GM10847 (cell line): ENCODE measurements around the gene DAB1.

Source experiments
- POLR2A ChIP-seq: IDR thresholded peaks from 2 replicates; pipeline ENCODE4 v1.6.1; 2011; ENCODE audit not compliant: insufficient read length; ENCODE audit errors: extremely low read depth

DAB1 gene

DNA sequence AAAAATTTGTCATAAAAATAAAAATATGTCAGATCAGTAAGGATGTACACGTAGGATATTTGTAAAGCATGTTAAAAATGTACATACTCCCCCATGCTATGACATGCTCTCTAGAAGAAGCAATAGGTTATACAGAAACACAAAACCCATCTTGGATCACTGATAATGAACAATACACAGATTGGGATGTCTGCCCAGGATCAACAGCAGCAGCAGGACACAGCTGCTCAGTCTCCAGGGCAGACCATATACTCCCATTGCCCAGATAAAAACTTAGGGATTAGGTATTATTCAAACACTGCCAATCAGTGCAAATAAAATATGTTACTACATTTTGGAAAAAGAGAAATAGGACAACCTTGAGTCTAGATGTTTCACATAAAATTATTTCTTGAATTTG is 39.0 kb downstream of the DAB1 start:
- TF ChIP-seq POLR2A = no peak

DNA sequence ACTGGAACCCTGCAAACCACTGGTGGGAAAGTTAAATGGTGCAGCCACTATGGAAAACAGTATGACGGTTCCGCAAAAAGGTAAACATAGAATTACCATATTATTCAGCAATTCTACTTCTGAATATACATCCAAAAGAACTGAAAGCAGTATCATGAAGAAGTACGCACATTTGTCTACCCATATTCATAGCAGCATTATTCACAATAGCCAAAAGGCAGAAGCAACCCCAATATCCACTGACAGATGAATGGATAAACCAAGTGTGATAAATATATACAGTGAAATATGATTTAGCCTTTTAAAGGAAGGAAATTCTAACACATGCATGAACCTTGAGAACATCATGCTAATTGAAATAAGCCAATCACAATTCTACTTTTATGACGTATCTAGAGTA is 39.6 kb downstream of the DAB1 start:
- no peak for TF ChIP-seq POLR2A

DNA sequence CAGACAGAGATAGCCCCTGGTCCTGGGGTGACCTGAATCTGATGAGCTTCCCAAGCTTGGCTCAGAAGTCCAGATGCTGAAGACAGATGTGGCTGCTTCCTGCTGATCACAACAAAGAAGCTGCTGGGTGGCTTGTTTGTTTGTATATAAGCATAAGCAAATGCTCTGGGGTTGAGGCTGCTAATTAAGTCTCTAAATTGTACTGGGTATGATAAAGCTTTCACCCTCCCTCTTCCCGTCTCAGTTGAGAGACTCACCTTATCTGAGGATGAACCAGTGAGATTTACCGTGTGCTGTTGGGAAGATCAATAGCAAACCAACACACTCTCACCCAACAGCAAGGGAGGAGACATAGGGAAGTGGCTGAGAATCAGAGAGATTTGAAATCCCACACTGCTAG is 42.0 kb downstream of the DAB1 start:
- TF ChIP-seq POLR2A = no peak

DNA sequence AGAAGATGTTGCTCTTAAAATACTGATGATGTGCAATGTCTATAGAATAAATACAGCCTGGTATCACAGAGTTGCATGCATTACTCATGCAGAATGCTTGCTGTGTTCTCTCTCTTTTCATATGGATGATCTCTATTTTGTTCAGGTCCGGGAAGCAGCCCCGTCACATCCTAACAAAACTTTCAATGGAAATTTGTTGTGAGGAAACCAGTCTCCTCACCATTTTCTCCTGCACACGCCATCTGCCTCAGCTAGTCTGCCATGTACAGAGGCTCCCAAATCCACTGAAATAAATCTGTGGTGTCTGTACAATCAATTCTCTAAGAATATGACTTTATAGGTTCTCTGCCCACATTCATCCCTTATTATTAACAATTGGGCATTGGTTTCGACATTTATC is 42.4 kb downstream of the DAB1 start:
- no peak for TF ChIP-seq POLR2A

DNA sequence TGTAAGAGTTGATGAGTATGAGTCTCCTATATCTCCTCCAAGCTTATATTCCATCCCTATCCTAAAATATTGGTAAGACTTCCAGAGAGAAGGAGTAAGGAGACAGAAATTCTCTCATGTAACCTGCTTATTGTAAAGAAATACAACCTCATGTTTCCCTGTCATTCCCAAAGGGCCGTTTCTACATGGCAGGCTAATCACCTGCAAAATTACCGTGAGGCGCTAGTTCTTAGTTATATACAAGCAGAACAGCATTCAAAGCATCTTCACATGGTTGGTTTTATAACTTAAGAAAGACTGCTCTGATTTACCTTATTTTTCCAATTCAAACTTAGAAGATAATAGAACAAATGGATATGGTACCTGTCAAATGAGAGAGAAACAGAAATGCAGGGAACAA is 42.9 kb downstream of the DAB1 start:
- no peak for TF ChIP-seq POLR2A

DNA sequence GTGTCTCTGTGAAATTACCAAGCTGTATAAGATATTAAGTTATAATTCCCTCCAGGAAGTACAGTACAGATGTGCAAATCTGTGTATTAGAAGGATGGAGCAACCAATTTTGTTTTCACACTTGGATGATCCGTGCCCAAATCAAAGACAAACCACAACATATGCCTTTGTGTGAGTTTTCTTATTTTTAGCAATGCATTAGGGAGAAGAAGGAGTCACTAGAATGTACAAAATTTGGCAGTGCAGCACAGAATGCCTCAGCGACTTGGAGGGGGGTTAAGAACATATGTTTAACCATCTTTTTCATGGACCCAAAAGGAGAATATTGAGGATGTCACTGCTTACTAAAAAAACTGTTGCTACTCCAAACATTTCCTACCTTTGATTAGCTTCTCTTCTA is 45.3 kb downstream of the DAB1 start:
- no peak for TF ChIP-seq POLR2A

DNA sequence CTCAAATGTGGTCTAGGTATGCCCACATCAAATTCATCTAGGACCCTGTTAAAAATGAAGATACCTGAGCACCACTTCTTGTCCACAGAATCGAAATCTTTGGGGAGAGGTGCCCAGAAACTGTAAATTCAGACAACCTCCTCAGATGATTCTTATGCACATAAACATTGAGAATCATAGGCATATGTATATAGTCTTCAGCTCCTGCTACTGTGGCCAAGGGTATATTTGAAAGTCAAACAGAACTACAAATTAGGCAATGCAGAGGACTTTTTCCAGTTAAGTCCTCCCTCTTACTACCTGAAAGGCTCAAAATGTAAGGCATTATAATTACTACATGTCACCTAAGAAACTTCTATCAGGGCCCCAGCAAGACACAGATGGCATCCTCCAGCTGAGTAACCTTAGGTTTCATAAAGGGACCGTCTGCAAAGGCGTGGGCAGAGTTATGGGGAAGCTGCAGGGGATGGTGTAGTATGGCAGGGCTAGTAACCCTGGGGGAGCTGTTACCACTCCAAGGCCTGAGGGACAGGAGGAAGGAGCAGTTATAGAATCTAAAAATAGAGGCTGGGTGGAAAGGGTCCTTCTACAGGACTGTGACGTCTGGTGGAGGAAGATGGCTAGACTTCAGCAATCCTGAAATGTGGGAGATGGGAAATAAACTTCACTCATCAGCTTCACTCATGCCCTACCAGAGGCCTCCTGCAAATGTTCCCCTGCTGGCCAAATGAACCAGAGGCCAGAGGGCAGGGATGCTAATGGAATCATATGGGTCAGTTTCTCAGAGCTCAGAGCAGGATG is 46.3 kb downstream of the DAB1 start:
- TF ChIP-seq POLR2A = no peak

DNA sequence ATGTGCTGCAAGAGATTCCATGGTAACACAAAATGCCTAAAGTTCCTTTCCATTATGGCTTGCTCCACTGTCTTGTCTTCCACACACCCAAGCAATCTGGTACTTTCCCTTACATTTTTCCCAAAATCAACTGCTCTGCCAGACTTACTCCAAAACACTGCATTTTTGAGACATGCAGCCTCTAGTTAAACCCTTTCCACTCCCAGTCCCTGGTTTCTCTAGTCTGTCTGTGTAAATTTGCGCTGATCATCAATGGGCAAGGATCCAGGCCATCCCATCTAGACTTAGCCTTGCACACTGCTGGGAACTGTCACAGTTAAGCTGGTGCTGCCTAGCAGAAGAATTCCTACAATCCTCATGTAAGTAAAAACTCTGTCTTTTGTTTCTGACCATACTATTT is 47.8 kb downstream of the DAB1 start:
- TF ChIP-seq POLR2A = no peak

DNA sequence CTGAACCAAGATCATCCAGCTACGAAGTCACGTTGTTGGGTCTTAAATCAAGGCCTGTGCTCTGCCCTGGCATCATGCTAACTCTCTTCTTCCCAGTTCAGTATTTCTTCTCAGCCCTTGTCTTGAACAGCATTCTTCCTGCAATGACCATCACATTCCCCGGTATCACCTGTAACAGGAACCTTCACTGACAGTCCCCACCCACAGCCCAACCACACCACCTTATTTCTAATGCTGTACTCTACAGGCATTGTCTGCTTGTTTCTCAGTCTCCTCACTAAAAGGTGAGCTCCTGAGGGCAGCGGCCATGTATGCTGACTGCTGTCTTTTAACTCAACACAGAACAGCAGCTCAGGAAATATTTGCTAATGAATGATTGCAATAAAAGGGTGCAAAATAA is 54.0 kb downstream of the DAB1 start:
- TF ChIP-seq POLR2A = no peak

DNA sequence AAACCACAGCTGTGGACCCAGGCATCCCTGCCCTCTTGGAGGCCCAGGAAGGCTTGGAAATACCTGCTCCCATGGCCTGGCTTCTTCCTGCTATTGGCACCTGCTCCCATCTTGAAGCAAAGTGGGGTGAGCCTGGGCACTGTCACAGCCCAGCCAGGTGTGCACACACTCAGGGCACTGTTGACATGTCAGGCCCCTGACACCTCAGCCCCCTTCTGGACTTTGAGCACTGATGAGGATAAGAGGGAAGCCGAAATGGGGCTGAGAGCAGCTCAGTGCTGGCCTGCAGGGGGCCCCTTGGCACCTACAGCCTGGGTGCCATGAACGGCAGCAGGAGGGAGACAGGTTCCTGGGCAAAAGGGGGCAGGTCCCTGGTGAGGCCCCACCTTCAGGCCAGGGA is 55.9 kb downstream of the DAB1 start:
- TF ChIP-seq POLR2A = no peak

DNA sequence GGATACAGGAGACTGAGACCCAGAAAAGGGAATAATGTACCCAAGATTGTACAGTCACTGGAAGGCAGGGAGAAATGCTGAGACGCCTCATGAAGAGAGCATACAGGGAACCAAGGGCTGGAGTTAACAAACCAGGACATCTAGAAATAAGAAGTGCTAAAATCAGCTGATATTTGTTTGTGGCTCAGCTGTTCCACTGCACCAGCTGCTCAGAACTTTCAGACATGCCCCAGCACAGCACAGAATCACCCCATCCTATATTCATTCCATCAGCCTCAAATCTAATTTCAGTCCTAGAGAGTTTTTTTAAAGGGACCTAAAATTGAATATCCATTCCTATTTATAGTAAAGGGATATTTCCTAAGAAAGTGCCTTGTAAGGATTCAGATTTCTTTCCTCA is 60.2 kb downstream of the DAB1 start:
- no peak for TF ChIP-seq POLR2A

DNA sequence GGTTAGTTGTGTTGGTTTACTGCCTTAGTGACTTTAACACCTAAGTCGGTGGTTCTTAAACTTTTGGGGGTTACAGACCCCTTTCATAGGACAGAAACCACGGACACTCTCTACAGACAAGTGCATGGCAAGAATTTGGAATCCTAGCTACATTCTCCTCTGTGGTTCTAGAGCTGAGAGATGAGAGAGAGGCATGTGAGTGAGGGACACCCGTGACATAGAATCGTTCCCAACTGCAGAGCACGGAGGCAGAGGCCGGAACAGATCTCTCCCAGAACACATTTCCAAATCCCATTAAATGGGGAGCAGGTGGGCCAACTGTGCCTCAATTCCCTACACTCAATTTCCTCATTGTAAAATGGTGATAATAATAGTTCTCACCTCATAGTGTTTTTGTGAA is 60.7 kb downstream of the DAB1 start:
- no peak for TF ChIP-seq POLR2A

DNA sequence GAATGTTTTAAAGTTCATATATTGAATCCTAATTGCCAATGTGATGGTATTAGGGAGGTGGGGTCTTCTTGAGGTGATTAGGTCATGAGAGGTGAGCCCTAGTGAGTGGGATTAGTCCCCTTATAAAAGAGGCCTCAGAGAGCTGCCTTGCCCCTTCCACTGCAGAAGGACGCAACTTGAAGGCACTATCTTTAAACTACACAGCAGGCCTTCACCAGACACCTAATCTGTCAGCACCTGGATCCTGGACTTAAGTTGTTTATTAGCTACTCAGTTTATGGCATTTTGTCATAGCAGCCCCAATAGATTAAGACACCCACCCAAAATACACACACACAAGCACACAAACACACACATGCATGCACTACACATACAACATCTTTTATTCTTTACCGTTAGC is 61.4 kb downstream of the DAB1 start:
- no peak for TF ChIP-seq POLR2A

DNA sequence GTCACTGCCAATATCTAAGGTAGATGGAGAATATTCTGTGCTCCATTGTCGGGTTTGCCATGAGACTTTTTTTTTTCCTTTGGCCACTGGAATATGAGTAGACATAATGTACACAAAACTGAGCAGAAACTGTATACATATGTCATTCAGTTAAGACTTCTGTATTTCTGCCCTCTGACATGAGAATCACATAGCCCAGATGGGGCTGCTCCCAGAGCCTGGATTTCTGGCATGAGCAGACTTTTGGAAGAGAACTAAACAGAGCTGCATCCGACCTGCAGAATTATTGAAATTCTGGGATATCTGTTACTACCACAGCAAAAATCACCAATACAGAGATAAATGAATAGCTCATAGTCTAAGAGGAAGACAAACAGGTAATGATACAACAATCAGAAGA is 62.3 kb downstream of the DAB1 start:
- no peak for TF ChIP-seq POLR2A

DNA sequence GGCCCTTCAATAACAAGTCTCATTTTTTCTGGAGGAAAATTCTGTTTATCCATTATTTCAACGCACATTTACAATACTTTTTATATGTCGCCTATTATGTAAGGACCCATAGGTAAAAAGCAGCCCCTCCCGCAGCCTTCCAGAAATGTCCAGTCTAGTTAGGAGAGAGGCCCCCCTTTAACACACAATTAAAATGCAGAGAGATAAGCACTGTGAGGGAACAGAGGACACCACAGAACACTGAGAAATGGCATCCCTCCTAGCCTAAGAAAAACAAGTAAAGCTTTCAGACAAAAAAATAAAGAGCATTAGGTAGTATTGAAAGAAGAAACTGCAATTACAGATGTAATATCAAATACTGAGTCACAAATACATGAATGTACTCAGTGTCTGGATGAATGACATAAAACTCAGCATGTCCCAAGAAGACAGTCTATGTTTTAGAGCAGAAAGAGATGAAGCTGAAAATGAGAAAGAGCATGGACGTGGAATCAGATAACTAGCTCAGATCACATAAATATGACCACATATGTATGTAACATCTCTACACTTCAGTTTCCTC is 62.9 kb downstream of the DAB1 start:
- TF ChIP-seq POLR2A = no peak

DNA sequence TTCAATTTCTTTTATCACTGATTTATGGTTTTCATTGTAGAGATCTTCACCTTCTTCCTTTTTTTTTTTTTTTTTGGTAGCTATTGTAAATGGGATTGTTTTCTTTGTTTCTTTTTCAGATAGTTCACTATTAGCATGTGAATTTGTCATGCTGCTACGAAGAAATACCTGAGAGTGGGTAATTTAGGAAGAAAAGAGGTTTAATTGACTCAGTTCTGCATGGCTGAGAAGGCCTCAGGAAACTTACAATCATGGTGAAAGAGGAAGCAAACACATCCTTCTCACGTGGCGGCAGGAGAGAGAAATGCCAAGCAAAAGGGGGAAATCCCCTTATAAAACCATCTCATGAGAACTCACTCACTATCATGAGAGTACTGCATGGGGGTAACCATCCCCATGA is 66.4 kb downstream of the DAB1 start:
- TF ChIP-seq POLR2A = no peak

DNA sequence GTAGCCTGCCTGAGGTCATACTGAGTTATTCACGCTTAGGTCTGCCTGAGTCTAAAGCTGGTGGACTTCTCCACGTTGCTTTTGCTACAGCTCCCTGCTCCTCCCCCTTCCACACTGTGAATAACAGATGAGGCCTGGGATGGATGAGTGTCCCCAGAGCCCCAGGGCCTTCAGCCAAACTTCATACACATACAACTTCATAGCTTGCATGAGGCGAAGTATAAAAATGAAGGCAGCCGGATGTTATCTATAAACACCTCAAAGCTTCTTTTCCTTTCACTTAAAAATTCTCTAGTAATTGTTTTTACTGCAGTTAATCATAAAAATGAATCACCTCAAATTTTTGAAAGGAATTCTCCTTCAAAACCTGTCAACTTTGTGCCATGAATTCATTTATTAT is 70.2 kb downstream of the DAB1 start:
- no peak for TF ChIP-seq POLR2A
